ENCODE data around the gene COX5B.
"Not testable (repeated sequence)": the region's sequence is repeated elsewhere in the genome, so short reads cannot be mapped to it uniquely, and the experiment has no call there.

Gene COX5B

GRCh38 chr2:97645695-97646629 lies at the start of gene COX5B:
TSS of gene COX5B (plus strand) at chr2:97646062. CDS start at chr2:97646087, 25 bp downstream.
- DNase-seq: peak; percentile 99 to 100

GRCh38 chr2:97596180-97596579 lies 49.7 kb upstream of the COX5B start:
- DNase-seq: not testable (repeated sequence)

GRCh38 chr2:97601537-97601936 lies 44.3 kb upstream of the COX5B start:
- DNase-seq: not testable (repeated sequence)

- not testable (repeated sequence) for DNase-seq
Measured at GRCh38 chr2:97605109-97605508, 40.8 kb upstream of the COX5B start.

- not testable (repeated sequence) for DNase-seq
Measured at GRCh38 chr2:97605524-97606339, 40.1 kb upstream of the COX5B start.

GRCh38 chr2:97608745-97609144 lies 37.1 kb upstream of the COX5B start:
- not testable (repeated sequence) for DNase-seq

- DNase-seq: not testable (repeated sequence)
Measured at GRCh38 chr2:97611895-97612294, 34.0 kb upstream of the COX5B start.

- not testable (repeated sequence) for DNase-seq
Measured at GRCh38 chr2:97615746-97616145, 30.1 kb upstream of the COX5B start.

- peak; percentile 16 to 42 for DNase-seq
Measured at GRCh38 chr2:97617911-97618310, 28.0 kb upstream of the COX5B start.

- not testable (repeated sequence) for DNase-seq
Measured at GRCh38 chr2:97618939-97619827, 26.7 kb upstream of the COX5B start.

GRCh38 chr2:97620492-97620891 lies 25.4 kb upstream of the COX5B start:
- not testable (repeated sequence) for DNase-seq

- DNase-seq: not testable (repeated sequence)
Measured at GRCh38 chr2:97622976-97623375, 22.9 kb upstream of the COX5B start.

GRCh38 chr2:97625354-97626048 lies 20.4 kb upstream of the COX5B start:
- not testable (repeated sequence) for DNase-seq

- not testable (repeated sequence) for DNase-seq
Measured at GRCh38 chr2:97626049-97626430, 19.8 kb upstream of the COX5B start.

GRCh38 chr2:97644023-97644717 lies 1.7 kb upstream of the COX5B start:
- DNase-seq: no peak

GRCh38 chr2:97645112-97645694 lies 659 bp upstream of the COX5B start:
- DNase-seq: peak; percentile 53 to 60

GRCh38 chr2:97646977-97647376 lies 1.1 kb downstream of the COX5B start:
- DNase-seq: no peak

- DNase-seq: no peak
Measured at GRCh38 chr2:97651114-97651513, 5.3 kb downstream of the COX5B start.

GRCh38 chr2:97653473-97653872 lies 7.6 kb downstream of the COX5B start:
- peak; percentile 28 to 33 for DNase-seq

- no peak for DNase-seq
Measured at GRCh38 chr2:97653874-97654273, 8.0 kb downstream of the COX5B start.

- DNase-seq: peak in 1 of 2 donors; percentile 45
Measured at GRCh38 chr2:97654309-97654708, 8.4 kb downstream of the COX5B start.

All from inflammatory macrophage treated with lipopolysaccharide for 1 hour (primary cell).